Measurements from ENCODE around the gene SEMA7A. TPM values are rescaled to one million over a fixed set of nuclear protein-coding genes. Genes with fewer than 3 reads are reported as not detected.
A peak's percentile ranks its signal among the peaks of the same experiment; 100 is the strongest.

SEMA7A gene, protein sequence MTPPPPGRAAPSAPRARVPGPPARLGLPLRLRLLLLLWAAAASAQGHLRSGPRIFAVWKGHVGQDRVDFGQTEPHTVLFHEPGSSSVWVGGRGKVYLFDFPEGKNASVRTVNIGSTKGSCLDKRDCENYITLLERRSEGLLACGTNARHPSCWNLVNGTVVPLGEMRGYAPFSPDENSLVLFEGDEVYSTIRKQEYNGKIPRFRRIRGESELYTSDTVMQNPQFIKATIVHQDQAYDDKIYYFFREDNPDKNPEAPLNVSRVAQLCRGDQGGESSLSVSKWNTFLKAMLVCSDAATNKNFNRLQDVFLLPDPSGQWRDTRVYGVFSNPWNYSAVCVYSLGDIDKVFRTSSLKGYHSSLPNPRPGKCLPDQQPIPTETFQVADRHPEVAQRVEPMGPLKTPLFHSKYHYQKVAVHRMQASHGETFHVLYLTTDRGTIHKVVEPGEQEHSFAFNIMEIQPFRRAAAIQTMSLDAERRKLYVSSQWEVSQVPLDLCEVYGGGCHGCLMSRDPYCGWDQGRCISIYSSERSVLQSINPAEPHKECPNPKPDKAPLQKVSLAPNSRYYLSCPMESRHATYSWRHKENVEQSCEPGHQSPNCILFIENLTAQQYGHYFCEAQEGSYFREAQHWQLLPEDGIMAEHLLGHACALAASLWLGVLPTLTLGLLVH
- total RNA-seq (2011; cell fraction: chromatin; rRNA removed; ENCODE audit: low replicate concordance), result 17.2 and 52.5 TPM in 2 replicates
- 48.0 and 55.7 TPM in 2 replicates for total RNA-seq (2011; cell fraction: nucleolus; rRNA removed)
- 32.8 and 33.4 TPM in 2 replicates for total RNA-seq (2011; cell fraction: nucleoplasm; rRNA removed)
- total RNA-seq (2014; rRNA removed), result 4.8 and 5.7 TPM in 2 replicates
- total RNA-seq (2014; rRNA removed; fragmentation: Illumina TruSeq; extraction: Trizol), result 1.7 and 3.3 TPM in 2 replicates
- 6.1 and 6.6 TPM in 2 replicates for total RNA-seq (2015; rRNA removed; fragmentation: Illumina TruSeq; extraction: Trizol)
- total RNA-seq (2021), result 6.2 and 6.8 TPM in 2 replicates
- 8.2 and 12.8 TPM in 2 replicates for polyA plus RNA-seq (2011; rRNA removed)
- polyA plus RNA-seq (2011; cell fraction: cytosol; rRNA removed), result 15.1 and 15.7 TPM in 2 replicates
- 24.4 and 28.1 TPM in 2 replicates for polyA plus RNA-seq (2011; cell fraction: nucleus; rRNA removed)
- polyA plus RNA-seq (2012), result 12.7 and 16.6 TPM in 2 replicates
- polyA plus RNA-seq (2014; fragmentation: Illumina TruSeq; extraction: Trizol), result 6.4 and 6.8 TPM in 2 replicates
- polyA plus RNA-seq (2014; fragmentation: Nextera tagmentation; extraction: Ambion mirVana), result under 1 TPM in 1 of 2 experiments, not detected in 1; 0.04 TPM
- polyA plus RNA-seq (2014; rRNA removed), result 3.6 and 7.2 TPM in 2 replicates
- polyA minus RNA-seq (2011; rRNA and poly(A)+ RNA removed), result 7.0 and 9.6 TPM in 2 replicates
- polyA minus RNA-seq (2011; cell fraction: cytosol; rRNA and poly(A)+ RNA removed), result 8.2 and 10.7 TPM in 2 replicates
- 8.9 and 13.2 TPM in 2 replicates for polyA minus RNA-seq (2011; cell fraction: nucleus; rRNA and poly(A)+ RNA removed)
- Bru-seq, nascent RNA, result percentile 58 among the genes with signal in this experiment
- percentile 57 among the genes with signal in this experiment for BruChase-seq, experiment 1, labeled RNA remaining after a 2-hour chase
- BruChase-seq, experiment 2, labeled RNA remaining after a 6-hour chase, result percentile 69 among the genes with signal in this experiment
- long read RNA-seq, experiment 1, partial matches to known transcripts, result 2 of 7 reads
- long read RNA-seq, experiment 1, other reads (novel, unspliced or antisense), result 5 of 7 reads
- long read RNA-seq, experiment 2, transcript SEMA7A-201 (14 exons, 3,376 nt), result major isoform, 12 of 30 reads
- long read RNA-seq, experiment 2, partial matches to known transcripts, result 7 of 30 reads
- long read RNA-seq, experiment 2, other reads (novel, unspliced or antisense), result 11 of 30 reads
- long read RNA-seq, experiment 3, result 0 reads

DNA sequence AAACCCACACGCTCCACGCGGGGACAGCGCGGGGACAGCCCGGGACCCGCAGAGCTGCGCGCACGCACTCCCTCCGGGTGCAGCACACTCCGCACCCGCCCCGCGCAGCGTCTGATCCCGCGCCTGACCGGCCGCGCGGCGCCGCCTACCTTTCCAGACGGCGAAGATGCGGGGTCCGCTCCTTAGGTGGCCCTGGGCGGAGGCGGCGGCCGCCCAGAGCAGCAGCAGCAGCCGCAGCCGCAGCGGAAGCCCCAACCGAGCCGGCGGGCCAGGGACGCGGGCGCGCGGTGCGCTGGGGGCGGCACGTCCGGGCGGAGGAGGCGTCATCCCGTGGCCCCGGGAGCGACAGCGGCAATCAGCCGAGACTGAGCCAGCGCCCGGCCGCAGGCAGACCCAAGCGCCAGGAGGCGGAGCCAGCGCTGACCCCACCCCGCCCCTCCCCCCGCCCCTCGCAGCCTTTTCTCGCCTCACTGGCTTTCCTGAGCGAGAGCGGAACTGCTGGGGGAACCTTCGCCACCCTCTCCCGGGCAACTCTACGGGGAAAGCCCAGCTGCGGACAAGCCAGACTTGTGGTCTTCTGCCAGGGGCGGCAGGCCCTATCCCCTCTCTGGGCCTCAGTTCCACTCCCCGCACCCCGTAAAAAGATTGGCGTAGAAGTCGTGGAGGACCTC lies at the start of gene SEMA7A:
Gene SEMA7A (minus strand): TSS at position 367 of the 671 bp plus-strand sequence. CDS start 40 bp downstream, at position 327.
- H3K27me3 ChIP-seq (ENCODE audit: control insufficient read depth in 2 of 2, insufficient read depth in 2 of 2, low read length in 2 of 2), result no peaks in the 10 kb centered on the region
- ChIA-PET CTCF (ENCODE audit: low intra/inter-chr PET ratio) (interaction anchor here (1.5 kb wide), 1 partner anchor 52 kb away, joined by 3 read pairs; no protein-coding TSS in a partner anchor), POLR2A (interaction anchor here (0.6 to 2.2 kb wide), 9 partner anchors 14 to 262 kb away, joined by 3 to 12 read pairs (median 4); partner anchors contain the start of genes ARID3B and EDC3)
- peak within 1 kb of the TSS; percentile 70 to 95 for H3K9ac ChIP-seq (ENCODE audit: insufficient read depth in 1 of 2, low read depth in 2 of 2, low read length in 2 of 2)
- H3K79me2 ChIP-seq (ENCODE audit: control insufficient read depth, insufficient read depth, low read length), result peaks cover 54% of the 10 kb centered on the region
- no peaks in the 10 kb centered on the region for H3K9me1 ChIP-seq (ENCODE audit: control insufficient read depth, insufficient read depth, low read length)
- peak; percentile 91 for ATAC-seq
- FAIRE-seq, result peak; percentile 26
- H4K20me1 ChIP-seq (replicated peaks; ENCODE audit: control insufficient read depth, insufficient read depth, low read length), result peaks cover 20% of the 10 kb centered on the region
- peaks cover 4% of the 10 kb centered on the region; the same call in 2 of the 3 replicates for H3K36me3 ChIP-seq (ENCODE audit: control insufficient read depth, insufficient read depth, low read length)
- H3K4me3 ChIP-seq, result peak within 1 kb of the TSS; percentile 73
- H3K4me2 ChIP-seq (ENCODE audit: insufficient read depth, low read length), result peak within 1 kb of the TSS; percentile 90
- intact Hi-C loops (cut with micrococcal nuclease), result no loop called here
- peak within 1 kb of the TSS; percentile 75 for H3K27ac ChIP-seq (ENCODE audit: extremely low read depth, low read depth, low read length)
- H2AFZ ChIP-seq (ENCODE audit: low read depth, low read length), result peak within 1 kb of the TSS; percentile 96
- in situ Hi-C loops (cut with MboI), result no loop called here
- DNase-seq (ENCODE audit: extremely low read depth in 1 of 4, low spot score in 3 of 4), result peak; percentile 90 to 98 (median 97)
- no TSS peak for BruUV-seq (replicated peaks)
- H3K4me1 ChIP-seq (replicated peaks in 1 of 2; ENCODE audit: control insufficient read depth in 2 of 2, insufficient read depth in 2 of 2, low read length in 2 of 2), result peaks cover 64 to 67% of the 10 kb centered on the region in 2 experiments
- 1% methylated on average over 48 of the region's 75 CpGs for WGBS (ENCODE audit: insufficient coverage, low coverage, missing lambda C conversion rate)
- no peaks in the 10 kb centered on the region for H3K9me3 ChIP-seq (replicated peaks; ENCODE audit: control insufficient read depth, insufficient read depth, low read depth, low read length)
- TF ChIP-seq ATF1 (CRISPR knock-in tag; IDR thresholded peaks at IDR 0.05), result no peak
- peak; percentile 56 for TF ChIP-seq ATF1 (tag; IDR thresholded peaks at IDR 0.05)
- no peak for TF ChIP-seq TAF7 (tag; IDR thresholded peaks at IDR 0.05)
- no peak for TF ChIP-seq CHCHD3 (CRISPR knock-in tag; IDR thresholded peaks at IDR 0.05)
- TF ChIP-seq TGIF2 (CRISPR knock-in tag; IDR thresholded peaks at IDR 0.05), result no peak
- TF ChIP-seq TCF3 (CRISPR knock-in tag; IDR thresholded peaks at IDR 0.05), result no peak
- TF ChIP-seq, protein P1, sequence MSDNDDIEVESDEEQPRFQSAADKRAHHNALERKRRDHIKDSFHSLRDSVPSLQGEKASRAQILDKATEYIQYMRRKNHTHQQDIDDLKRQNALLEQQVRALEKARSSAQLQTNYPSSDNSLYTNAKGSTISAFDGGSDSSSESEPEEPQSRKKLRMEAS (CRISPR knock-in tag; IDR thresholded peaks at IDR 0.05), result no peak
- TF ChIP-seq HNRNPL (IDR thresholded peaks at IDR 0.05; ENCODE audit: low read depth, low read length), result peak; percentile 49; the same call in 1 of the 2 replicates
- TF ChIP-seq MCM2 (IDR thresholded peaks at IDR 0.05; ENCODE audit: low read depth), result no peak
- TF ChIP-seq SMC3 (conservative IDR thresholded peaks at IDR 0.05; ENCODE audit: insufficient read depth, low read depth, low read length), result no peak
- TF ChIP-seq, protein P2, sequence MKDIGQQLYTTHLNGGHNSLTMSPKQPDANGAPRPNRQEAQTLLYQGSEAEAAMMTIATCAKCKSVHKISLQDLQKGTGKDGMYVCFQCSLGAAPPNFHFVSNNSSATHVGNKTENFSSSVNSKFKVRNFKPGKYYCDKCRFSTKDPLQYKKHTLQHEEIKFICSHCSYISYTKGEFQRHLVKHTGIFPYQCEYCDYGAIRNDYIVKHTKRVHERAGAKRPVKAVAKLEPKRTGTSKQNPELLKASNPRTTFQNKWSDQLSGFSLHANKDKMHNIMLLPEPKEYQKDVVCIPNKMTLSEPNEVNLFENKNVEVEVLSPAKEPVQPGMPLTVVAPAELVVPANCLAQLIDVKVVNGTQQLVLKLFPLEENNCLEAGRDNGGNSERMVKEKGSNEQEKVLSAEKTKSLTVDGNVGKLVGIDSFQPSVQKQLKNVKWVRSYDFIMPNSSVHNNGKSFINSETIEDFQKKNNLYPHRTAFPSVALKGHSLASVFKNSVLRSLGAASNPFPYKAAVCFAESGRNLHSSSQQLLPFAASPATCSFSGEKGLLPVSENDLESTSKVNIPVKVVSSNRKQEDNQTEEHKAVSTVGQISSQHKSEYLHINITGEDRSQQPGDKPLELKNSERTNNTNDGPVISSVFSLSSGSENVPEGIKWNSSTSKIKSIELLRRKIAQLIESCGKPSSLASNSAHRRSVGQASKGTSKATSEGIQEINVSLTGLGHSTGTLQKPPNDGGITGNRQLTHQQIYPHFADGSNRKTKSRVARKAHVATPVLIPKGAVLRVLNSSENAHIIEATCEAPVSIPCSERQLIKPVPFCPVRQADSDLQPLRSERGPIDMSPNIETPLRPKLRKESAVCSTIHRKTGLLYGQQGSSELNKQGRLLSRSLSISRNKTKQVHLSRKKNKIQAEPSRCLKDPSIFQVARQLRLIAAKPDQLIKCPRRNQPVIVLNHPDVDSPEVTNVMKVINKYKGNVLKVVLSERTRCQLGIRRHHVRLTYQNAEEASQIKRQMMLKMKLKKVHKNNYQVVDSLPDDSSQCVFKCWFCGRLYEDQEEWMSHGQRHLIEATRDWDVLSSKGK (CRISPR knock-in tag; IDR thresholded peaks at IDR 0.05), result no peak
- no peak for TF ChIP-seq NCOA2 (IDR thresholded peaks at IDR 0.05; ENCODE audit: partially characterized antibody in 2 of 2)

Data from K562 (cell line).